Thyroid gland (tissue), 4 donors: ENCODE measurements around the gene RUNX2.

ENCODE experiments used
- CTCF ChIP-seq, 6 experiments: fragments of 200-600 bp in 3 of 6; fragments of 450-650 bp in 3 of 6; sonication (generic) in 3 of 6; IDR thresholded peaks; one replicate each; pipeline ENCODE4 v1.5.1; 2016 to 2019; ENCODE audit warnings: antibody characterized with exemption in 6 of 6, mild to moderate bottlenecking in 2 of 6, inconsistent platforms in 1 of 6, moderate library complexity in 1 of 6
- POLR2A ChIP-seq, 2 donors: fragments of 450-650 bp; IDR thresholded peaks; one replicate each; pipeline ENCODE4 v1.6.1; 2017; ENCODE audit warnings: antibody characterized with exemption in 2 of 2, mild to moderate bottlenecking in 2 of 2, moderate library complexity in 1 of 2

- TF ChIP-seq POLR2A (IDR thresholded peaks at IDR 0.05) = no peak
- TF ChIP-seq CTCF (IDR thresholded peaks at IDR 0.05) = no peak
Observed at GRCh38 chr6:45610374-45610773, 282.2 kb downstream of the RUNX2 start.
